ENCODE data around the gene GLOD4. TPM values are rescaled to one million over a fixed set of nuclear protein-coding genes. Genes with fewer than 3 reads are reported as not detected.
A peak's percentile ranks its signal among the peaks of the same experiment; 100 is the strongest.
"Not testable (repeated sequence)": the region's sequence is repeated elsewhere in the genome, so short reads cannot be mapped to it uniquely, and the experiment has no call there.

Gene GLOD4, protein sequence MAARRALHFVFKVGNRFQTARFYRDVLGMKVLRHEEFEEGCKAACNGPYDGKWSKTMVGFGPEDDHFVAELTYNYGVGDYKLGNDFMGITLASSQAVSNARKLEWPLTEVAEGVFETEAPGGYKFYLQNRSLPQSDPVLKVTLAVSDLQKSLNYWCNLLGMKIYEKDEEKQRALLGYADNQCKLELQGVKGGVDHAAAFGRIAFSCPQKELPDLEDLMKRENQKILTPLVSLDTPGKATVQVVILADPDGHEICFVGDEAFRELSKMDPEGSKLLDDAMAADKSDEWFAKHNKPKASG
- 80.1 TPM for total RNA-seq (ENCODE audit: unreplicated experiment)
- long read RNA-seq, transcript GLOD4-202 (9 exons, 2,059 nt) = major isoform, 74 of 89 reads
- long read RNA-seq, partial matches to known transcripts = 8 of 89 reads
- long read RNA-seq, other reads (novel, unspliced or antisense) = 5 of 89 reads

GRCh38 chr17:781805-782731 lies at the start of gene GLOD4, which contains the start of gene MRM3:
GLOD4 (minus strand) TSS chr17:782280; CDS start chr17:782255, 25 bp downstream.
MRM3 (plus strand) TSS chr17:782353; CDS start chr17:782379, 26 bp downstream.
- Mint-ChIP-seq H3K4me1 (ENCODE audit: low read depth, unreplicated experiment) (peaks cover 6% of the 10 kb centered on the region), H3K9me3 (ENCODE audit: unreplicated experiment) (peaks cover 18% of the 10 kb centered on the region), H3K27ac (ENCODE audit: unreplicated experiment) (peak within 1 kb of the TSS; percentile 88), H3K36me3 (ENCODE audit: unreplicated experiment) (peaks cover under 1% of the 10 kb centered on the region), H3K27me3 (ENCODE audit: unreplicated experiment) (peaks cover 6% of the 10 kb centered on the region), H3K4me3 (ENCODE audit: unreplicated experiment) (peak within 1 kb of the TSS; percentile 96)
- peak; percentile 96 for DNase-seq
- peak; percentile 34 for TF ChIP-seq CTCF (IDR thresholded peaks at IDR 0.05; ENCODE audit: partially characterized antibody, unreplicated experiment)

GRCh38 chr17:830950-831349 lies 48.9 kb upstream of the GLOD4 start:
- DNase-seq = no peak
- TF ChIP-seq CTCF (IDR thresholded peaks at IDR 0.05; ENCODE audit: partially characterized antibody, unreplicated experiment) = no peak
- H3K36me3 Mint-ChIP-seq (ENCODE audit: unreplicated experiment) = peaks cover 9% of the 10 kb centered on the region
- H3K4me1 Mint-ChIP-seq (ENCODE audit: low read depth, unreplicated experiment) = peaks cover 16% of the 10 kb centered on the region
- H3K27me3 Mint-ChIP-seq (ENCODE audit: unreplicated experiment) = peaks cover 11% of the 10 kb centered on the region
- peaks cover 24% of the 10 kb centered on the region for H3K9me3 Mint-ChIP-seq (ENCODE audit: unreplicated experiment)
- peak overlapping the region; percentile 52 for H3K27ac Mint-ChIP-seq (ENCODE audit: unreplicated experiment)
- H3K4me3 Mint-ChIP-seq (ENCODE audit: unreplicated experiment) = no peak overlapping the region

- no peak for TF ChIP-seq CTCF (IDR thresholded peaks at IDR 0.05; ENCODE audit: partially characterized antibody, unreplicated experiment)
- peak overlapping the region; percentile 34 for H3K27ac Mint-ChIP-seq (ENCODE audit: unreplicated experiment)
These were observed 48.3 kb upstream of the GLOD4 start for GRCh38 chr17:830381-830780.

DNA sequence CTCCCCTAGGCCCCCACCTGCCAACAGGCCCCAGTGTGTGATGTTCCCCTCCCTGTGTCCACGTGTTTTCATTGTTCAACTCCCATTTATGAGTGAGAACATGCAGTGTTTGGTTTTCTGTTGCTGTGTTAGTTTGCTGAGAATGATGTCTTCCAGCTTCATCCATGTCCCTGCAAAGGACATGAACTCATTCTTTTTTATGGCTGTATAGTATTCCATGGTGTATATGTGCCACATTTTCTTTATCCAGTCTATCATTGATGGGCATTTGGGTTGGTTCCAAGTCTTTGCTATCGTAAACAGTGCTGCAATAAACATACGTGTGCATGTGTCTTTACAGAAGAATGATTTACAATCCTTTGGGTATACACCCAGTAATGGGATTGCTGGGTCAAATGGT lies 47.5 kb upstream of the GLOD4 start:
- H3K36me3 Mint-ChIP-seq (ENCODE audit: unreplicated experiment); H3K4me3 Mint-ChIP-seq (ENCODE audit: unreplicated experiment); DNase-seq; H3K27me3 Mint-ChIP-seq (ENCODE audit: unreplicated experiment): not testable (repeated sequence)
- H3K4me1 Mint-ChIP-seq (ENCODE audit: low read depth, unreplicated experiment) = peaks cover 21% of the 10 kb centered on the region
- peak overlapping the region; percentile 38 for H3K27ac Mint-ChIP-seq (ENCODE audit: unreplicated experiment)
- peaks cover 25% of the 10 kb centered on the region for H3K9me3 Mint-ChIP-seq (ENCODE audit: unreplicated experiment)

More at GRCh38 chr17:830381-830780, 48.3 kb upstream of the GLOD4 start:
- Mint-ChIP-seq H3K4me1 (ENCODE audit: low read depth, unreplicated experiment) (peaks cover 18% of the 10 kb centered on the region), H3K4me3 (ENCODE audit: unreplicated experiment) (no peak overlapping the region), H3K36me3 (ENCODE audit: unreplicated experiment) (peaks cover 9% of the 10 kb centered on the region), H3K27me3 (ENCODE audit: unreplicated experiment) (peaks cover 13% of the 10 kb centered on the region), H3K9me3 (ENCODE audit: unreplicated experiment) (peaks cover 26% of the 10 kb centered on the region)
- no peak for DNase-seq

DNA sequence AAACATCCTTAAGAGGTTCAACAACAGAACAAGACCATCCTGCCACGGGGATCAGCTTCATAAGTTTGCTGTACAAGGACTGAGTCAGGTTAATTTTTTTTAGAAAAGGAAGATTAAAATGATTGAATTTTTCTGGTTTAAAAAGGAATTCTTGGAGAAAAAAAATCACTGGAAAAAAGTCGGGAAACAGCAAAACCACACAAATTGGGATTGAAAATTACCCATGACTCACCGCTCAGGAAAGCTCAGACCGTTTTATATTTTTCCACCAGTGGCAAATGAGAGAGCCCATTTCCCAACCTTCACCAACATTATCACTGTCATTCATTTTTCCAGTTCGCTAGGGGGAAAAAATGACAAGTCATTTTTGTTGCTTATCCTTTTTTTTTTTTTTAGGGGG lies 46.7 kb upstream of the GLOD4 start:
- Mint-ChIP-seq H3K27ac (ENCODE audit: unreplicated experiment) (peak overlapping the region; percentile 17), H3K27me3 (ENCODE audit: unreplicated experiment) (peaks cover 9% of the 10 kb centered on the region), H3K4me1 (ENCODE audit: low read depth, unreplicated experiment) (peaks cover 24% of the 10 kb centered on the region), H3K9me3 (ENCODE audit: unreplicated experiment) (peaks cover 23% of the 10 kb centered on the region), H3K4me3 (ENCODE audit: unreplicated experiment) (no peak overlapping the region), H3K36me3 (ENCODE audit: unreplicated experiment) (peaks cover 9% of the 10 kb centered on the region)
- DNase-seq = no peak
- no peak for TF ChIP-seq CTCF (IDR thresholded peaks at IDR 0.05; ENCODE audit: partially characterized antibody, unreplicated experiment)
